OCI-LY7 (cell line): ENCODE measurements around the gene MPEG1. TPM values are rescaled to one million over a fixed set of nuclear protein-coding genes. Genes with fewer than 3 reads are reported as not detected.

Experiments
- BruUV-seq: library from RNA; stranded (reverse); fragments of 400-500 nt; replicated peaks from 2 replicates; lab custom pipeline; 2021; lab: Mats Ljungman, UMichigan
- CTCF ChIA-PET: fragments of 300-600 bp; sonication (Branson Sonifier 250); formaldehyde crosslinking; loops from one replicate; lab custom pipeline; 2022; ENCODE audit warnings: antibody characterized with exemption; ENCODE audit not compliant: unreplicated experiment; lab: Charles Lee
- POLR2A ChIA-PET: fragments of 300-600 bp; sonication (Branson Sonifier 250); formaldehyde crosslinking; loops from one replicate; lab custom pipeline; 2022; ENCODE audit warnings: antibody characterized with exemption; lab: Charles Lee
- DNase-seq: peaks from one replicate; pipeline ENCODE4 v3.0.0-alpha.2; 2015; ENCODE audit warnings: low spot score
- H2AFZ ChIP-seq: fragments of 200-600 bp; sonication (generic), shearing (Covaris generic); 2 replicates; pipeline ENCODE4 v1.6.1; 2014; ENCODE audit warnings: mild to moderate bottlenecking, antibody characterized with exemption, low read length, moderate library complexity
- H3K27ac ChIP-seq: fragments of 200-600 bp; sonication (generic); 2 replicates; pipeline ENCODE4 v1.5.1; 2014; ENCODE audit warnings: mixed run types, low read depth, mild to moderate bottlenecking, moderate library complexity, low read length, inconsistent platforms; ENCODE audit not compliant: poor library complexity, severe bottlenecking
- H3K36me3 ChIP-seq: fragments of 200-600 bp; sonication (generic); 2 replicates; pipeline ENCODE4 v1.6.1; 2014; ENCODE audit warnings: mild to moderate bottlenecking, antibody characterized with exemption, low read length, moderate library complexity, mixed read lengths; ENCODE audit not compliant: insufficient read depth
- H3K4me1 ChIP-seq: fragments of 200-600 bp; sonication (generic); 2 replicates; pipeline ENCODE4 v1.5.1; 2014; ENCODE audit warnings: mild to moderate bottlenecking, low read length; ENCODE audit not compliant: insufficient read depth, poor library complexity, severe bottlenecking
- H3K4me2 ChIP-seq: fragments of 200-600 bp; sonication (generic); 2 replicates; pipeline ENCODE4 v1.6.1; 2014; ENCODE audit warnings: mild to moderate bottlenecking, low read length
- H3K4me3 ChIP-seq: fragments of 200-600 bp; sonication (generic); 2 replicates; pipeline ENCODE4 v1.5.1; 2014; ENCODE audit warnings: mild to moderate bottlenecking, low read depth, low read length; ENCODE audit not compliant: poor library complexity, severe bottlenecking
- H3K79me2 ChIP-seq: fragments of 200-600 bp; sonication (generic); 2 replicates; pipeline ENCODE4 v1.6.1; 2016; ENCODE audit warnings: low read depth, mild to moderate bottlenecking, low read length, moderate library complexity, mixed read lengths; ENCODE audit not compliant: insufficient read depth
- H3K9me2 ChIP-seq: fragments of 200-600 bp; sonication (generic); 2 replicates; pipeline ENCODE4 v1.6.1; 2016; ENCODE audit warnings: mild to moderate bottlenecking, low read length, mixed read lengths; ENCODE audit not compliant: insufficient read depth
- H3K9me3 ChIP-seq: fragments of 200-600 bp; sonication (generic); 2 replicates; pipeline ENCODE4 v1.6.1; 2014; ENCODE audit warnings: mild to moderate bottlenecking, mixed run types, low read length, mixed read lengths
- H4K20me1 ChIP-seq: fragments of 200-600 bp; sonication (generic); 2 replicates; pipeline ENCODE4 v1.6.1; 2014; ENCODE audit warnings: mild to moderate bottlenecking, antibody characterized with exemption, low read length, moderate library complexity, mixed read lengths; ENCODE audit not compliant: insufficient read depth
- CTCF ChIP-seq: fragments of 200-600 bp; sonication (generic); conservative IDR thresholded peaks from 2 replicates; pipeline ENCODE4 v1.5.1; 2014; ENCODE audit warnings: mild to moderate bottlenecking, antibody characterized with exemption, low read length, moderate library complexity, mixed read lengths
- EZH2phosphoT487 ChIP-seq: fragments of 200-600 bp; sonication (generic); IDR thresholded peaks from 2 replicates; pipeline ENCODE4 v1.6.1; 2018; ENCODE audit warnings: low read depth, borderline replicate concordance, mild to moderate bottlenecking, mixed run types, antibody characterized with exemption, low read length, moderate library complexity, mixed read lengths
- intact Hi-C: fragments of 100-400 bp; cut with micrococcal nuclease; formaldehyde crosslinking; loops from one replicate; pipeline ENCODE4 v1.10.0; 2022; ENCODE audit not compliant: unreplicated experiment
- total RNA-seq, 2 experiments: library from RNA; depleted of rRNA in 1 of 2; stranded (reverse); fragments of >200 nt in 1 of 2; shearing (Covaris generic) in 1 of 2; gene quantifications; 2 replicates each; pipeline ENCODE4 v1.2.3, GENCODE V29; 2014 to 2022

Gene MPEG1
- total RNA-seq, 2 experiments from 2014 or later = 0.06 to 12.4 TPM

- no peaks in the 10 kb centered on the region for H3K36me3 ChIP-seq
- no peak overlapping the region for H2AFZ ChIP-seq
- no peak for DNase-seq
- H3K9me3 ChIP-seq = no peaks in the 10 kb centered on the region
- no peak for TF ChIP-seq CTCF
- no peak for TF ChIP-seq EZH2phosphoT487
- peaks cover 10% of the 10 kb centered on the region for H3K4me1 ChIP-seq
- ChIA-PET POLR2A (no interaction called here), CTCF (interaction anchor here (1.9 kb wide), 1 partner anchor 14 kb away, joined by 4 read pairs; no protein-coding TSS in a partner anchor)
- H3K9me2 ChIP-seq = no peaks in the 10 kb centered on the region
- H3K27ac ChIP-seq = no peak overlapping the region
- no peak overlapping the region for H3K4me3 ChIP-seq
- intact Hi-C loops = no loop called here
- no peaks in the 10 kb centered on the region for H4K20me1 ChIP-seq
- no peak overlapping the region for H3K4me2 ChIP-seq
- H3K79me2 ChIP-seq = no peaks in the 10 kb centered on the region
- no TSS peak for BruUV-seq
Measured at GRCh38 chr11:59192446-59193020, 20.2 kb downstream of the MPEG1 start.

DNA sequence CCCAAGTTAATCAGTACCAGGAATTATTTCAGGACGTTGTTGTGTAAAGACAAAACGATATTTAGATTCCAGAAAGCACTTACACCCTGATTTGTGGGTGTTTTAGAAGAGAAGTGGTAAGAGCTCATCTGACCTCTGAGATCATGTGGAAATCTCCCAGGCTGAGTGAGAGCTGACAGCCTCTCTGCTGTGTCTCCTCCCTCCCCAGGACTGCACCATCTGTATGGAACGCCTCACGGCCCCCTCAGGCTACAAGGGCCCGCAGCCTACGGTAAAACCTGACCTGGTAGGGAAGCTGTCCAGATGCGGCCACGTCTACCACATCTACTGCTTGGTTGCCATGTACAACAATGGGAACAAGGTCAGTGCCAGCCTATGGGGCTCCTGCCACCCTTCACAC, 20.8 kb downstream of the MPEG1 start:
- no peaks in the 10 kb centered on the region for H3K36me3 ChIP-seq
- ChIA-PET CTCF (interaction anchor here (1.9 kb wide), 1 partner anchor 15 kb away, joined by 4 read pairs; no protein-coding TSS in a partner anchor), POLR2A (no interaction called here)
- no peaks in the 10 kb centered on the region for H3K9me2 ChIP-seq
- H3K27ac ChIP-seq = no peak overlapping the region
- TF ChIP-seq CTCF (no peak), EZH2phosphoT487 (no peak)
- intact Hi-C loops = no loop called here
- peaks cover 10% of the 10 kb centered on the region for H3K4me1 ChIP-seq
- no peaks in the 10 kb centered on the region for H4K20me1 ChIP-seq
- no peak overlapping the region for H2AFZ ChIP-seq
- DNase-seq = no peak
- H3K79me2 ChIP-seq = no peaks in the 10 kb centered on the region
- H3K4me2 ChIP-seq = no peak overlapping the region
- no peak overlapping the region for H3K4me3 ChIP-seq
- no peaks in the 10 kb centered on the region for H3K9me3 ChIP-seq
- BruUV-seq = no TSS peak

GRCh38 chr11:59191095-59191494, 21.6 kb downstream of the MPEG1 start:
- intact Hi-C loops = no loop called here
- H3K9me3 ChIP-seq = no peaks in the 10 kb centered on the region
- H3K79me2 ChIP-seq = no peaks in the 10 kb centered on the region
- TF ChIP-seq EZH2phosphoT487 (no peak), CTCF (no peak)
- no TSS peak for BruUV-seq
- H3K4me3 ChIP-seq = no peak overlapping the region
- no peak overlapping the region for H3K27ac ChIP-seq
- ChIA-PET POLR2A (interaction anchor here (0.9 kb wide), 1 partner anchor 8 kb away, joined by 3 read pairs; no protein-coding TSS in a partner anchor), CTCF (no interaction called here)
- no peaks in the 10 kb centered on the region for H3K9me2 ChIP-seq
- no peak overlapping the region for H3K4me2 ChIP-seq
- peaks cover 6% of the 10 kb centered on the region for H3K4me1 ChIP-seq
- DNase-seq = no peak
- no peaks in the 10 kb centered on the region for H3K36me3 ChIP-seq
- no peak overlapping the region for H2AFZ ChIP-seq
- no peaks in the 10 kb centered on the region for H4K20me1 ChIP-seq
